Skeletal muscle tissue (tissue), 4 donors: Measurements from ENCODE around the gene DENND6B. TPM values are rescaled to one million over a fixed set of nuclear protein-coding genes. Genes with fewer than 3 reads are reported as not detected.

Experiments used
- H3K27ac ChIP-seq: one replicate; pipeline ENCODE4 v1.7.0; 2013; ENCODE audit warnings: mild to moderate bottlenecking, low read depth, low read length, inconsistent platforms
- H3K27me3 ChIP-seq, 3 donors: one replicate each; pipeline ENCODE4 v1.7.0; 2013; ENCODE audit warnings: low read length in 3 of 3; ENCODE audit not compliant: control insufficient read depth in 3 of 3, insufficient read depth in 3 of 3
- H3K36me3 ChIP-seq, 3 donors: one replicate each; pipeline ENCODE4 v1.7.0; 2013; ENCODE audit warnings: low read length in 3 of 3; ENCODE audit not compliant: control insufficient read depth in 3 of 3, insufficient read depth in 3 of 3
- H3K4me1 ChIP-seq, 3 donors: one replicate each; pipeline ENCODE4 v1.7.0; 2013; ENCODE audit warnings: low read length in 3 of 3, mild to moderate bottlenecking in 3 of 3; ENCODE audit not compliant: control insufficient read depth in 3 of 3, insufficient read depth in 3 of 3
- H3K4me3 ChIP-seq, 3 donors: one replicate each; pipeline ENCODE4 v1.7.0; 2013; ENCODE audit warnings: low read length in 3 of 3
- H3K9ac ChIP-seq, 3 donors: one replicate each; pipeline ENCODE4 v1.7.0; 2013; ENCODE audit warnings: low read length in 3 of 3, mild to moderate bottlenecking in 3 of 3, moderate library complexity in 2 of 3, low read depth in 1 of 3
- H3K9me3 ChIP-seq, 3 donors: one replicate each; pipeline ENCODE4 v1.7.0; 2013; ENCODE audit warnings: low read length in 3 of 3; ENCODE audit not compliant: control insufficient read depth in 3 of 3
- total RNA-seq: library from RNA; depleted of rRNA; stranded (reverse); fragments of >200 nt; gene quantifications from one replicate; pipeline ENCODE4 v1.2.3, GENCODE V29; 2014
- donor health status: Osteomylitis.

DENND6B gene
- total RNA-seq, 1 donor from 2014 or later = 1.0 TPM

- H3K27ac ChIP-seq = no peak overlapping the region
- H3K9ac ChIP-seq = no peak overlapping the region
- H3K9me3 ChIP-seq = no peaks in the 10 kb centered on the region
- peaks cover 0 to 2% (median 0%) of the 10 kb centered on the region in 3 donors for H3K36me3 ChIP-seq
- H3K4me1 ChIP-seq = peaks cover 14 to 55% (median 43%) of the 10 kb centered on the region in 3 donors
- peaks cover 0 to 18% (median 5%) of the 10 kb centered on the region in 3 donors for H3K27me3 ChIP-seq
- peak overlapping the region in 2 of 3 donors; percentile 45 to 49 for H3K4me3 ChIP-seq
Measured at GRCh38 chr22:50267591-50268390, 59.0 kb downstream of the DENND6B start.

GRCh38 chr22:50266994-50267393 is 59.8 kb downstream of the DENND6B start:
- no peak overlapping the region for H3K27ac ChIP-seq
- peak overlapping the region in 2 of 3 donors; percentile 45 to 49 for H3K4me3 ChIP-seq
- H3K27me3 ChIP-seq = peaks cover 0 to 13% (median 0%) of the 10 kb centered on the region in 3 donors
- peaks cover 0 to 2% (median 0%) of the 10 kb centered on the region in 3 donors for H3K36me3 ChIP-seq
- H3K4me1 ChIP-seq = peaks cover 22 to 59% (median 51%) of the 10 kb centered on the region in 3 donors
- H3K9me3 ChIP-seq = no peaks in the 10 kb centered on the region
- no peak overlapping the region for H3K9ac ChIP-seq

GRCh38 chr22:50264946-50265669 is 61.7 kb downstream of the DENND6B start:
- Histone ChIP-seq H3K9ac (no peak overlapping the region), H3K4me1 (peaks cover 17 to 52% (median 44%) of the 10 kb centered on the region in 3 donors), H3K27ac (no peak overlapping the region), H3K9me3 (no peaks in the 10 kb centered on the region), H3K36me3 (peaks cover 0 to 2% (median 0%) of the 10 kb centered on the region in 3 donors), H3K4me3 (no peak overlapping the region), H3K27me3 (peaks cover 0 to 8% (median 0%) of the 10 kb centered on the region in 3 donors)

GRCh38 chr22:50264104-50264745 is 62.6 kb downstream of the DENND6B start:
- no peak overlapping the region for H3K9ac ChIP-seq
- H3K27ac ChIP-seq = no peak overlapping the region
- no peaks in the 10 kb centered on the region for H3K9me3 ChIP-seq
- no peak overlapping the region for H3K4me3 ChIP-seq
- H3K27me3 ChIP-seq = peaks cover 0 to 4% (median 0%) of the 10 kb centered on the region in 3 donors
- H3K4me1 ChIP-seq = peaks cover 21 to 56% (median 48%) of the 10 kb centered on the region in 3 donors
- H3K36me3 ChIP-seq = peaks cover 0 to 4% (median 0%) of the 10 kb centered on the region in 3 donors

GRCh38 chr22:50262973-50263617 is 63.7 kb downstream of the DENND6B start:
- Histone ChIP-seq H3K9me3 (no peaks in the 10 kb centered on the region), H3K9ac (peak overlapping the region; percentile 5 to 81 (median 73)), H3K27me3 (no peaks in the 10 kb centered on the region), H3K36me3 (peaks cover 0 to 4% (median 0%) of the 10 kb centered on the region in 3 donors), H3K4me3 (peak overlapping the region in 2 of 3 donors; percentile 22 to 58), H3K4me1 (peaks cover 29 to 54% (median 50%) of the 10 kb centered on the region in 3 donors), H3K27ac (peak overlapping the region; percentile 88)

- peak overlapping the region; percentile 38 to 67 (median 58) for H3K4me3 ChIP-seq
- peak overlapping the region; percentile 88 for H3K27ac ChIP-seq
- peaks cover 33 to 59% (median 53%) of the 10 kb centered on the region in 3 donors for H3K4me1 ChIP-seq
- H3K36me3 ChIP-seq = peaks cover 0 to 4% (median 0%) of the 10 kb centered on the region in 3 donors
- no peaks in the 10 kb centered on the region for H3K9me3 ChIP-seq
- peak overlapping the region; percentile 5 to 81 (median 73) for H3K9ac ChIP-seq
- no peaks in the 10 kb centered on the region for H3K27me3 ChIP-seq
Measured at GRCh38 chr22:50262460-50262911, 64.3 kb downstream of the DENND6B start.

- Histone ChIP-seq H3K4me1 (peaks cover 39 to 59% (median 53%) of the 10 kb centered on the region in 3 donors), H3K27ac (peak within 1 kb of the TSS; percentile 92)
Measured at GRCh38 chr22:50261615-50262459, 65.0 kb downstream of the DENND6B start, which contains the start of gene MAPK12. Gene MAPK12, minus strand, starts transcription at chr22:50261683. Its CDS starts 174 bp downstream, at chr22:50261509.

GRCh38 chr22:50260801-50261614 is 65.8 kb downstream of the DENND6B start:
- Histone ChIP-seq H3K9ac (peak overlapping the region; percentile 84 to 91 (median 87)), H3K9me3 (no peaks in the 10 kb centered on the region), H3K36me3 (peaks cover 3 to 8% (median 6%) of the 10 kb centered on the region in 3 donors), H3K27me3 (no peaks in the 10 kb centered on the region), H3K4me3 (peak overlapping the region; percentile 69 to 80 (median 78)), H3K4me1 (peaks cover 48 to 60% (median 57%) of the 10 kb centered on the region in 3 donors), H3K27ac (peak overlapping the region; percentile 92)

More at GRCh38 chr22:50261615-50262459, 65.0 kb downstream of the DENND6B start, which contains the start of gene MAPK12:
- H3K36me3 ChIP-seq = peaks cover 0 to 4% (median 0%) of the 10 kb centered on the region in 3 donors
- H3K9ac ChIP-seq = peak within 1 kb of the TSS; percentile 84 to 91 (median 87)
- H3K9me3 ChIP-seq = no peaks in the 10 kb centered on the region
- peak within 1 kb of the TSS; percentile 69 to 80 (median 78) for H3K4me3 ChIP-seq
- no peaks in the 10 kb centered on the region for H3K27me3 ChIP-seq
